Natural killer cell (primary cell): ENCODE measurements around the gene SND1. TPM values are rescaled to one million over a fixed set of nuclear protein-coding genes. Genes with fewer than 3 reads are reported as not detected.

Experiments used
- ATAC-seq, 3 donors: fragments of 150-1000 bp in 2 of 3; fragments of 200-7000 bp in 1 of 3; cut with Tn5 transposase; 1 replicate in 1 of 3; 2 replicates in 2 of 3; pipeline ENCODE4 v1.10.0; 2021; ENCODE audit warnings: mild to moderate bottlenecking in 2 of 3, moderate library complexity in 2 of 3
- DNase-seq, 2 donors: peaks; one replicate each; pipeline versions ENCODE4 v3.0.0 to v3.0.0-alpha.2; 2013 to 2021; ENCODE audit warnings: mixed read lengths in 1 of 2
- H3K27ac ChIP-seq: one replicate; pipeline ENCODE4 v1.5.1; 2013; ENCODE audit warnings: mild to moderate bottlenecking, low read length
- H3K27me3 ChIP-seq: one replicate; pipeline ENCODE4 v1.6.1; 2013; ENCODE audit warnings: low read length; ENCODE audit not compliant: control insufficient read depth, insufficient read depth
- H3K36me3 ChIP-seq: one replicate; pipeline ENCODE4 v1.6.1; 2013; ENCODE audit warnings: low read length; ENCODE audit not compliant: control insufficient read depth, insufficient read depth
- H3K4me1 ChIP-seq: one replicate; pipeline ENCODE4 v1.6.1; 2013; ENCODE audit warnings: low read length; ENCODE audit not compliant: control insufficient read depth, insufficient read depth
- H3K4me3 ChIP-seq: one replicate; pipeline ENCODE4 v1.5.1; 2013; ENCODE audit warnings: low read length
- H3K9me3 ChIP-seq: one replicate; pipeline ENCODE4 v1.6.1; 2013; ENCODE audit warnings: low read length; ENCODE audit not compliant: control insufficient read depth, insufficient read depth
- H3K27ac Mint-ChIP-seq, 2 donors: one replicate each; pipeline ENCODE4 v1.8.0; 2022; ENCODE audit warnings: mild to moderate bottlenecking in 2 of 2, mixed read lengths in 2 of 2, moderate library complexity in 1 of 2
- H3K27me3 Mint-ChIP-seq, 2 donors: one replicate each; pipeline ENCODE4 v1.8.0; 2022; ENCODE audit warnings: low read depth in 2 of 2, mixed read lengths in 2 of 2
- H3K36me3 Mint-ChIP-seq: one replicate; pipeline ENCODE4 v1.8.0; 2022; ENCODE audit warnings: mixed read lengths
- H3K4me1 Mint-ChIP-seq, 2 donors: one replicate each; pipeline ENCODE4 v1.8.0; 2022; ENCODE audit warnings: mixed read lengths in 2 of 2
- H3K4me3 Mint-ChIP-seq: one replicate; pipeline ENCODE4 v1.8.0; 2022; ENCODE audit warnings: mild to moderate bottlenecking, moderate library complexity, mixed read lengths
- H3K9me3 Mint-ChIP-seq, 2 donors: one replicate each; pipeline ENCODE4 v1.8.0; 2022; ENCODE audit warnings: mixed read lengths in 2 of 2
- CTCF ChIP-seq: fragments of 200-600 bp; IDR thresholded peaks from one replicate; pipeline ENCODE4 v1.8.0; 2022; ENCODE audit warnings: antibody characterized with exemption
- WGBS: methylation state at CpG from one replicate; pipeline ENCODE4 v1.1.7; 2013; ENCODE audit warnings: missing lambda C conversion rate; ENCODE audit not compliant: insufficient coverage; 5-methylcytosine and 5-hydroxymethylcytosine counted together
- intact Hi-C: fragments of 100-400 bp; cut with micrococcal nuclease; formaldehyde crosslinking; loops from one replicate; pipeline ENCODE4 v1.14.2; 2022
- total RNA-seq, 4 donors: library from RNA; stranded (reverse); fragments of 120-200 nt in 1 of 4; gene quantifications; one replicate each; pipeline versions ENCODE4 v1.2.3 to v1.2.4, GENCODE V29; 2013 to 2022

The SND1 gene
- total RNA-seq, 3 donors from 2014 or later (not counting 1 experiment from before 2014, with no cell fraction given): 149 to 188 (median 149) TPM

GRCh38 chr7:128045766-128046165, 393.8 kb downstream of the SND1 start:
- H3K9me3 Mint-ChIP-seq: no peaks in the 10 kb centered on the region
- peaks cover 29 to 30% of the 10 kb centered on the region in 2 donors for H3K4me1 Mint-ChIP-seq
- no peaks in the 10 kb centered on the region for H3K36me3 Mint-ChIP-seq
- Histone ChIP-seq H3K4me3 (no peak overlapping the region), H3K9me3 (no peaks in the 10 kb centered on the region), H3K27ac (no peak overlapping the region), H3K27me3 (no peaks in the 10 kb centered on the region), H3K4me1 (peaks cover 6% of the 10 kb centered on the region), H3K36me3 (no peaks in the 10 kb centered on the region)
- 83% methylated on average over 1 of the region's 1 CpG for WGBS
- intact Hi-C loops: no loop called here
- H3K27ac Mint-ChIP-seq: no peak overlapping the region
- H3K27me3 Mint-ChIP-seq: no peaks in the 10 kb centered on the region
- DNase-seq (no peak), ATAC-seq (no peak)
- TF ChIP-seq CTCF: no peak
- no peak overlapping the region for H3K4me3 Mint-ChIP-seq

GRCh38 chr7:128052404-128052803, 400.4 kb downstream of the SND1 start:
- no peaks in the 10 kb centered on the region for H3K9me3 ChIP-seq
- H3K4me3 ChIP-seq: no peak overlapping the region
- no peak overlapping the region for H3K27ac Mint-ChIP-seq
- no peaks in the 10 kb centered on the region for H3K9me3 Mint-ChIP-seq
- no peaks in the 10 kb centered on the region for H3K27me3 ChIP-seq
- H3K36me3 ChIP-seq: no peaks in the 10 kb centered on the region
- no peak for DNase-seq
- H3K4me1 Mint-ChIP-seq: peaks cover 11 to 34% of the 10 kb centered on the region in 2 donors
- no peaks in the 10 kb centered on the region for H3K36me3 Mint-ChIP-seq
- no peak overlapping the region for H3K4me3 Mint-ChIP-seq
- peaks cover 5% of the 10 kb centered on the region for H3K4me1 ChIP-seq
- intact Hi-C loops: no loop called here
- TF ChIP-seq CTCF: no peak
- H3K27ac ChIP-seq: no peak overlapping the region
- 97% methylated on average over 9 of the region's 9 CpGs for WGBS
- H3K27me3 Mint-ChIP-seq: no peaks in the 10 kb centered on the region
- ATAC-seq: no peak

- Mint-ChIP-seq H3K36me3 (no peaks in the 10 kb centered on the region), H3K9me3 (no peaks in the 10 kb centered on the region), H3K27ac (no peak overlapping the region), H3K4me1 (peaks cover 14 to 34% of the 10 kb centered on the region in 2 donors), H3K4me3 (no peak overlapping the region), H3K27me3 (no peaks in the 10 kb centered on the region)
- Histone ChIP-seq H3K27me3 (no peaks in the 10 kb centered on the region), H3K9me3 (no peaks in the 10 kb centered on the region), H3K36me3 (no peaks in the 10 kb centered on the region), H3K27ac (no peak overlapping the region), H3K4me3 (no peak overlapping the region), H3K4me1 (peaks cover 5% of the 10 kb centered on the region)
- intact Hi-C loops: no loop called here
- no peak for TF ChIP-seq CTCF
- ATAC-seq: no peak
- peak in 1 of 2 donors; percentile 49 for DNase-seq
These were observed 401.0 kb downstream of the SND1 start for GRCh38 chr7:128053023-128053422.

GRCh38 chr7:128053991-128054390, 402.0 kb downstream of the SND1 start:
- H3K4me1 Mint-ChIP-seq: peaks cover 18 to 38% of the 10 kb centered on the region in 2 donors
- peaks cover 10% of the 10 kb centered on the region for H3K4me1 ChIP-seq
- H3K27me3 ChIP-seq: no peaks in the 10 kb centered on the region
- no peaks in the 10 kb centered on the region for H3K9me3 Mint-ChIP-seq
- no peak overlapping the region for H3K4me3 Mint-ChIP-seq
- no peak for TF ChIP-seq CTCF
- no peak overlapping the region for H3K27ac ChIP-seq
- no peaks in the 10 kb centered on the region for H3K36me3 Mint-ChIP-seq
- no peaks in the 10 kb centered on the region for H3K36me3 ChIP-seq
- H3K4me3 ChIP-seq: no peak overlapping the region
- WGBS: 98% methylated on average over 5 of the region's 5 CpGs
- H3K9me3 ChIP-seq: no peaks in the 10 kb centered on the region
- ATAC-seq (no peak), DNase-seq (no peak)
- H3K27me3 Mint-ChIP-seq: no peaks in the 10 kb centered on the region
- no peak overlapping the region for H3K27ac Mint-ChIP-seq
- intact Hi-C loops: no loop called here
